ENCODE results near the gene RELL1. TPM values are rescaled to one million over a fixed set of nuclear protein-coding genes. Genes with fewer than 3 reads are reported as not detected.

Gene RELL1
- total RNA-seq, 2 donors from 2014 or later, result 12.5 to 15.0 TPM

GRCh38 chr4:37605843-37606565 is 80.2 kb downstream of the RELL1 start:
- no peak for ATAC-seq
- intact Hi-C loops (cut with DNase I), result loop anchor here (10.0 kb wide), 1 partner anchor 189 kb away; no protein-coding TSS in a partner anchor
- no peak overlapping the region for H3K4me3 ChIP-seq
- H3K9me3 ChIP-seq, result no peaks in the 10 kb centered on the region
- no peaks in the 10 kb centered on the region for H3K27me3 ChIP-seq
- no peak for DNase-seq
- H3K27ac ChIP-seq, result no peak overlapping the region
- TF ChIP-seq POLR2A (IDR thresholded peaks at IDR 0.05) (no peak), CTCF (IDR thresholded peaks at IDR 0.05) (no peak)
- H3K4me1 ChIP-seq, result peaks cover 20% of the 10 kb centered on the region
- H3K36me3 ChIP-seq (replicated peaks in 1 of 2; ENCODE audit: insufficient read depth in 1 of 2, low read depth in 2 of 2), result no peaks in the 10 kb centered on the region

DNA sequence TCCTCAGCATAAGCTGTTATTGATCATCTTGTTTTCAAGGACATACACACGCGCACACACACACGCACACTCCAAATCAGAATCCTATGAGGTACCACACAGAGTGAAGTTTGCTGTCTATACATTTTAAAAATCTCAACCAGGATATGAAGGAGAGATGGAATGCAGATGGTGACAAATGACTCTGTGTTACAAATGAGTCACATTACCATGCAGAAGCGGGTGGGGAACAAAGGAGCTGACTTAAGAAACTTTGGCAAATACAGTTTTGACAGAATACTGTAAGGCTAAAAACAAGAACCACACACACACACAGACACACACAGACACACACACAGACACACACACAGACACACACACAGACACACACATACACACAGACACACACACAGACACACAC is 81.7 kb downstream of the RELL1 start:
- Histone ChIP-seq H3K9me3 (no peaks in the 10 kb centered on the region), H3K27me3 (no peaks in the 10 kb centered on the region), H3K4me1 (peaks cover 24% of the 10 kb centered on the region), H3K36me3 (replicated peaks in 1 of 2; ENCODE audit: insufficient read depth in 1 of 2, low read depth in 2 of 2) (no peaks in the 10 kb centered on the region), H3K27ac (no peak overlapping the region), H3K4me3 (no peak overlapping the region)
- 47 to 58% methylated on average over 4 of the region's 4 CpGs for WGBS, 2 donors
- DNase-seq (no peak), ATAC-seq (no peak)
- intact Hi-C loops (cut with DNase I), result loop anchor here (10.0 kb wide), 1 partner anchor 190 kb away; no protein-coding TSS in a partner anchor
- TF ChIP-seq CTCF (IDR thresholded peaks at IDR 0.05), result no peak
- TF ChIP-seq POLR2A (IDR thresholded peaks at IDR 0.05), result no peak

GRCh38 chr4:37603711-37604110 is 82.5 kb downstream of the RELL1 start:
- Histone ChIP-seq H3K4me3 (no peak overlapping the region), H3K4me1 (peaks cover 24% of the 10 kb centered on the region), H3K9me3 (no peaks in the 10 kb centered on the region), H3K27me3 (no peaks in the 10 kb centered on the region), H3K27ac (no peak overlapping the region), H3K36me3 (replicated peaks in 1 of 2; ENCODE audit: insufficient read depth in 1 of 2, low read depth in 2 of 2) (no peaks in the 10 kb centered on the region)
- intact Hi-C loops (cut with DNase I), result loop anchor here (10.0 kb wide), 1 partner anchor 191 kb away; no protein-coding TSS in a partner anchor
- ATAC-seq, result no peak
- DNase-seq, result no peak
- 72 to 75% methylated on average over 5 of the region's 5 CpGs for WGBS, 2 donors
- TF ChIP-seq POLR2A (IDR thresholded peaks at IDR 0.05) (no peak), CTCF (IDR thresholded peaks at IDR 0.05) (no peak)

DNA sequence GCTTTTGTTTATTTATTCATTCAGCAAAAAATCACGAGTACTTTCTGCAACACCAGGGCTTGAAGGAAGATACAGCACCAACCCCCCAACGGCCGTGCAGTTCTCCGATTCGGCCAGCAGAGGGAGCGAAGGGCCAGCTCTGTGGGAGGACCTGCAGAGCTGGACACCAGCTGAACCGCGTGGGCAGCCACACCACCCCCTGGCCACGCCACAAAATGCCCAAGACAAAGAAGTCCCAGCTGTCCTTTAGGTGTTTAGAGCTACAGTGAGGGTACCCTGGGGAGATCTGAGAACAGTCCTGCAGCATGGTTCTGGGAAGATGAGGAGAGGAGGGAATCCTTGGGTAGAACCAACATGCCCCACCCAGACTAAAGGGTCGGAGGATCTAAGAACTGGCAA is 83.1 kb downstream of the RELL1 start:
- intact Hi-C loops (cut with DNase I), result loop anchor here (10.0 kb wide), 1 partner anchor 192 kb away; no protein-coding TSS in a partner anchor
- 6 to 7% methylated on average over 10 of the region's 10 CpGs for WGBS, 2 donors
- DNase-seq, result peak; percentile 78 to 87 (median 82)
- H3K4me1 ChIP-seq, result peaks cover 24% of the 10 kb centered on the region
- ATAC-seq, result peak; percentile 88
- H3K27me3 ChIP-seq, result no peaks in the 10 kb centered on the region
- H3K36me3 ChIP-seq (replicated peaks in 1 of 2; ENCODE audit: insufficient read depth in 1 of 2, low read depth in 2 of 2), result no peaks in the 10 kb centered on the region
- H3K9me3 ChIP-seq, result no peaks in the 10 kb centered on the region
- no peak overlapping the region for H3K4me3 ChIP-seq
- no peak overlapping the region for H3K27ac ChIP-seq
- peak; percentile 86 to 95 (median 94) for TF ChIP-seq CTCF (IDR thresholded peaks at IDR 0.05)
- no peak for TF ChIP-seq POLR2A (IDR thresholded peaks at IDR 0.05)

Data from body of pancreas (tissue), 4 donors.